Measurements from ENCODE around the gene GPX1.

- no peak for TF ChIP-seq MAX (IDR thresholded peaks at IDR 0.05)
- no peak for TF ChIP-seq RAD21 (IDR thresholded peaks at IDR 0.05)
- no peak for TF ChIP-seq CTCF (IDR thresholded peaks at IDR 0.05; ENCODE audit: low read depth, low read length, missing input control)
- no peak for TF ChIP-seq RXRA (IDR thresholded peaks at IDR 0.05)
- TF ChIP-seq EGR1 (IDR thresholded peaks at IDR 0.05; ENCODE audit: low read depth in 2 of 2), result no peak
- no peak for TF ChIP-seq GABPA (IDR thresholded peaks at IDR 0.05 in 1 of 2, conservative IDR thresholded peaks at IDR 0.05 in 1 of 2)
- TF ChIP-seq REST (IDR thresholded peaks at IDR 0.05), result no peak
- TF ChIP-seq TAF1 (conservative IDR thresholded peaks at IDR 0.05), result no peak
- TF ChIP-seq YY1 (IDR thresholded peaks at IDR 0.05), result no peak
- no peak for TF ChIP-seq SP1 (IDR thresholded peaks at IDR 0.05)
- no peak for TF ChIP-seq HNF4A (conservative IDR thresholded peaks at IDR 0.05)
- no peak for TF ChIP-seq FOXA1 (IDR thresholded peaks at IDR 0.05)
- TF ChIP-seq ZBTB33 (IDR thresholded peaks at IDR 0.05), result no peak
- no peak for TF ChIP-seq ATF3 (IDR thresholded peaks at IDR 0.05)
These were observed 29.6 kb upstream of the GPX1 start for GRCh38 chr3:49387721-49388120.
